GM18867 (cell line): ENCODE data around the gene NGFR.

Experiments
- ATAC-seq: cut with Tn5 transposase; IDR thresholded peaks from one replicate; pipeline ENCODE4 v1.9.1; 2021; ENCODE audit warnings: mild to moderate bottlenecking, moderate library complexity; ENCODE audit not compliant: unreplicated experiment

NGFR gene

GRCh38 chr17:49556223-49556943 lies 61.3 kb downstream of the NGFR start:
- ATAC-seq = no peak

- no peak for ATAC-seq
Measured at GRCh38 chr17:49557312-49558024, 62.4 kb downstream of the NGFR start.
